22Rv1 (cell line): ENCODE measurements around the gene SLC35E2B.

ENCODE experiments used
- H3K27ac ChIP-seq: fragments of 450-650 bp; 2 replicates; pipeline ENCODE4 v1.5.1; 2017
- CTCF ChIP-seq: fragments of 450-650 bp; IDR thresholded peaks from 2 replicates; pipeline ENCODE4 v1.5.1; 2017; ENCODE audit warnings: mild to moderate bottlenecking
- ZFX ChIP-seq: fragments of 450-650 bp; IDR thresholded peaks from 2 replicates; pipeline ENCODE4 v1.6.1; 2017; ENCODE audit warnings: antibody characterized with exemption, borderline replicate concordance

The SLC35E2B gene

GRCh38 chr1:1610796-1611195 lies 81.8 kb downstream of the SLC35E2B start:
- TF ChIP-seq ZFX: no peak
- TF ChIP-seq CTCF: no peak
- H3K27ac ChIP-seq: no peak overlapping the region

DNA sequence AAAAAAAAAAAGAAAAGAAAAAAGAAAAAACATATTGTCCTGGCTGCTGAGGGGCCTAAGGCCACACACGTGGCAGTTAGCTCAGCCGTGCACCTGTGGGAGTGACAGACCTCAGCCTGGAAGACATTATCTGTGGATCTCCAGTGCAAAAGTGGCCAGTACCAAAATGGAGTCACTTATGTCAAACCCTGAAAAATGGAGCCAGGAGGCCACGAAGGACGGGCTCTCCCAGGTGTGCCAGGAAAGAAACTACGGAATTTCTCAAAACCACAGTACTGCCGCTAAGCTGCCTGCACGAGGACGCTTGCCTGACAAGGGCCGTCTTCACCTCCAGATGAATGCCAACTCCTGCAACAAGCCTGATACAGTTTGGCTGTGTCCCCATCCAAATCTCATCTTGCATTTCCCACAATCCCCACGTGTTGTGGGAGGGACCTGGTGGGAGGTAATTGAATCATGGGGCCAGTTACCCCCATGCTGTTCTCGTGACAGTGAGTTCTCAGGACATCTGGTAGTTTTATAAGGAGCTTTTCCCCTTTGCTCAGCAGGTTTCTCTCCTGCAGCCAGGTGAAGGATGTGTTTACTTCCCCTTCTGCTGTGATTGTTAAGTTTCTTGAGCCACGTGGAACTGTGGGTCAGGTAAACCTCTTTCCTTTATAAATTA lies 82.6 kb downstream of the SLC35E2B start:
- TF ChIP-seq CTCF: no peak
- no peak for TF ChIP-seq ZFX
- no peak overlapping the region for H3K27ac ChIP-seq
